ENCODE results near the gene XG. TPM values are rescaled to one million over a fixed set of nuclear protein-coding genes. Genes with fewer than 3 reads are reported as not detected.
"Not testable (repeated sequence)": the region's sequence is repeated elsewhere in the genome, so short reads cannot be mapped to it uniquely, and the experiment has no call there.

The XG gene
- total and polyA plus RNA-seq, 4 donors: 0.21 to 0.71 (median 0.39) TPM

DNA sequence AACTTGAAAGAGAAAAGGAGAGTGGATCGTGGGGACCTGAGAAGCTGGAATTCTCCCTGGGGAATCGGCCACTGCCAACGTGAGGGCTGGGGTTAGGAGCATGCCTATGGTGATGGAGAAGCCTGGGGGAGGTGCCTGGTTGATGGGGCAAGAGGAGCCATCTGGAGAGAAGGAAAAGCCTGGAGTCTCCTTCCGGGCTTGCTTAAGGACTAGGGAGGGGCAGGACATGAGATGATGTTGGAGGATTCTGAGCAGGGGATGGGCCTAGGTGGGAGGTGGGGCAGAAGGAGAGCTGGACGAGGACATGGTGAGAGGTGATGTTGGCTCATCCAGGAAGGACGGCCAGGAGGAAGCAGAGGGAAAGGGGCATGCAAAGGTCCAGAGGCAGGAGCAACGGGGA is 41.9 kb downstream of the XG start:
- DNase-seq: no peak
- H3K4me3 ChIP-seq: no peak overlapping the region

DNA sequence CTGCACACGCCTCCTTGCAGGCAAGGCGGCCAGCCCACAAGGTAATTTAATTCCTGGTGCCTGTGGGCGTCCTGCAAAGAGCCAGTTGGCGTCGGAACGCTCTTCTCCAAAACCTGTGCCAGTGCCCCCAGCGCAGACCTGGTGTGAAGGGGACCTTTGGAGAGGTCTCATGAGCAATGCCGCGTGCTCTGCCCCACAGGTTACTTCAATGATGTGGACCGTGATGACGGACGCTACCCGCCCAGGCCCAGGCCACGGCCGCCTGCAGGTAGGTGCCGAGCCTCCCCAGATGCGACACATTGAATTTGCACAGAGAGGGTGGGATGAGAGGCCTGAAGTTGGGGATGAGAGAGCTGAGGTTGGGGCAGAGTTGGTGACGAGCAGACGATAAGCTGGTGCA is 42.5 kb downstream of the XG start:
- H3K4me3 ChIP-seq: no peak overlapping the region
- H3K9ac ChIP-seq (ENCODE audit: insufficient read depth in 1 of 2, low read length in 2 of 2): no peak overlapping the region
- ATAC-seq (ENCODE audit: insufficient read depth, low FRiP score): no peak
- no peak for DNase-seq
- H3K9me3 ChIP-seq (ENCODE audit: control insufficient read depth in 4 of 4, insufficient read depth in 3 of 4, low read length in 3 of 4): no peaks in the 10 kb centered on the region
- peaks cover 0 to 14% (median 0%) of the 10 kb centered on the region in 3 donors for H3K27me3 ChIP-seq (ENCODE audit: control insufficient read depth in 3 of 3, insufficient read depth in 3 of 3, low read length in 2 of 3)
- H3K27ac ChIP-seq (ENCODE audit: low read depth in 1 of 2, low read length in 1 of 2): no peak overlapping the region
- TF ChIP-seq CTCF (IDR thresholded peaks at IDR 0.05; ENCODE audit: control extremely low read depth, extremely low read depth): no peak
- WGBS, 2 donors: 95 to 97% methylated on average over 19 of the region's 19 CpGs
- H3K36me3 ChIP-seq (ENCODE audit: control insufficient read depth in 4 of 4, insufficient read depth in 4 of 4, low read length in 4 of 4): no peaks in the 10 kb centered on the region
- no peaks in the 10 kb centered on the region for H3K4me1 ChIP-seq (ENCODE audit: control insufficient read depth in 5 of 5, insufficient read depth in 5 of 5, low read length in 5 of 5)

More for the DNA sequence above, 41.9 kb downstream of the XG start:
- WGBS, 2 donors: 62 to 83% methylated on average over 6 to 7 of the region's 7 CpGs
- ATAC-seq (ENCODE audit: insufficient read depth, low FRiP score): no peak
- Histone ChIP-seq H3K27me3 (ENCODE audit: control insufficient read depth in 3 of 3, insufficient read depth in 3 of 3, low read length in 2 of 3) (peaks cover 0 to 14% (median 0%) of the 10 kb centered on the region in 3 donors), H3K27ac (ENCODE audit: low read depth in 1 of 2, low read length in 1 of 2) (no peak overlapping the region), H3K9ac (ENCODE audit: insufficient read depth in 1 of 2, low read length in 2 of 2) (no peak overlapping the region), H3K36me3 (ENCODE audit: control insufficient read depth in 4 of 4, insufficient read depth in 4 of 4, low read length in 4 of 4) (no peaks in the 10 kb centered on the region), H3K4me1 (ENCODE audit: control insufficient read depth in 5 of 5, insufficient read depth in 5 of 5, low read length in 5 of 5) (no peaks in the 10 kb centered on the region), H3K9me3 (ENCODE audit: control insufficient read depth in 4 of 4, insufficient read depth in 3 of 4, low read length in 3 of 4) (no peaks in the 10 kb centered on the region)
- no peak for TF ChIP-seq CTCF (IDR thresholded peaks at IDR 0.05; ENCODE audit: control extremely low read depth, extremely low read depth)

- not testable (repeated sequence) for H3K27me3 ChIP-seq (ENCODE audit: control insufficient read depth in 3 of 3, insufficient read depth in 3 of 3, low read length in 2 of 3); ATAC-seq (ENCODE audit: insufficient read depth, low FRiP score)
- 45 to 59% methylated on average over 13 to 15 of the region's 15 CpGs for WGBS, 2 donors
Measured at GRCh38 chrX:2796808-2797207, 45.0 kb downstream of the XG start.

GRCh38 chrX:2799369-2799768 is 47.5 kb downstream of the XG start:
- H3K27ac ChIP-seq (ENCODE audit: low read depth in 1 of 2, low read length in 1 of 2): no peak overlapping the region
- TF ChIP-seq CTCF (IDR thresholded peaks at IDR 0.05; ENCODE audit: control extremely low read depth, extremely low read depth): no peak
- peaks cover 0 to 4% (median 2%) of the 10 kb centered on the region in 3 donors for H3K27me3 ChIP-seq (ENCODE audit: control insufficient read depth in 3 of 3, insufficient read depth in 3 of 3, low read length in 2 of 3)
- no peaks in the 10 kb centered on the region for H3K4me1 ChIP-seq (ENCODE audit: control insufficient read depth in 5 of 5, insufficient read depth in 5 of 5, low read length in 5 of 5)
- no peaks in the 10 kb centered on the region for H3K36me3 ChIP-seq (ENCODE audit: control insufficient read depth in 4 of 4, insufficient read depth in 4 of 4, low read length in 4 of 4)
- WGBS, 2 donors: 73 to 83% methylated on average over 4 of the region's 4 CpGs
- H3K9me3 ChIP-seq (ENCODE audit: control insufficient read depth in 4 of 4, insufficient read depth in 3 of 4, low read length in 3 of 4): no peaks in the 10 kb centered on the region
- no peak for ATAC-seq (ENCODE audit: insufficient read depth, low FRiP score)
- no peak for DNase-seq
- H3K4me3 ChIP-seq: no peak overlapping the region
- no peak overlapping the region for H3K9ac ChIP-seq (ENCODE audit: insufficient read depth in 1 of 2, low read length in 2 of 2)

More at GRCh38 chrX:2796808-2797207, 45.0 kb downstream of the XG start:
- H3K4me3 ChIP-seq; H3K9me3 ChIP-seq (ENCODE audit: control insufficient read depth in 4 of 4, insufficient read depth in 3 of 4, low read length in 3 of 4); H3K27ac ChIP-seq (ENCODE audit: low read depth in 1 of 2, low read length in 1 of 2); H3K9ac ChIP-seq (ENCODE audit: insufficient read depth in 1 of 2, low read length in 2 of 2); DNase-seq; H3K36me3 ChIP-seq (ENCODE audit: control insufficient read depth in 4 of 4, insufficient read depth in 4 of 4, low read length in 4 of 4); H3K4me1 ChIP-seq (ENCODE audit: control insufficient read depth in 5 of 5, insufficient read depth in 5 of 5, low read length in 5 of 5): not testable (repeated sequence)

DNA sequence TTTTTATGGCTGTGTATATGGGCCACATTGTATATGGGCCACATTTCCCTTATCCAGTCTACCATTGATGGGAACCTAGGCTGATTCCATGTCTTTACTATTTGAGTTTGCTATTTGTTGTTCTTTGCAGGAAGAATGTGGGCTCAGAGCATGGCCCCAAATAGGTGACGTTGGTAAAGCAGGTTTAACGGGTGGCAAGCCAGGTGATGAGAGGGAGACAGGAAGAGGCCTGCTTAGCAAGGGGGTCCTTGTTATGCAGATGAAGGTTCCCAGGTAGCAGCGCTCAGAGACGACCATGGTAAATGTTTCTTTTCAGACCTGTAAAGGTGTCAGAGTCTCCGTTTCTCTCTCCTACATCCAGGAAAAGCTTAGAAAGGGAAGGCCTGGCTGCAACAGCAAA is 48.1 kb downstream of the XG start:
- DNase-seq; H3K9me3 ChIP-seq (ENCODE audit: control insufficient read depth in 4 of 4, insufficient read depth in 3 of 4, low read length in 3 of 4); H3K4me1 ChIP-seq (ENCODE audit: control insufficient read depth in 5 of 5, insufficient read depth in 5 of 5, low read length in 5 of 5); ATAC-seq (ENCODE audit: insufficient read depth, low FRiP score); H3K27me3 ChIP-seq (ENCODE audit: control insufficient read depth in 3 of 3, insufficient read depth in 3 of 3, low read length in 2 of 3); H3K36me3 ChIP-seq (ENCODE audit: control insufficient read depth in 4 of 4, insufficient read depth in 4 of 4, low read length in 4 of 4); H3K27ac ChIP-seq (ENCODE audit: low read depth in 1 of 2, low read length in 1 of 2); H3K4me3 ChIP-seq; H3K9ac ChIP-seq (ENCODE audit: insufficient read depth in 1 of 2, low read length in 2 of 2): not testable (repeated sequence)
- WGBS, 2 donors: 73 to 88% methylated on average over 5 of the region's 5 CpGs

Data from lung (tissue), 12 donors.